Endothelial cell of umbilical vein (primary cell): ENCODE results near the gene PTK6. TPM values are rescaled to one million over a fixed set of nuclear protein-coding genes. Genes with fewer than 3 reads are reported as not detected.

Source experiments
- BruUV-seq: library from RNA; stranded (reverse); fragments of 400-500 nt; replicated peaks from 2 replicates; lab custom pipeline; 2021; lab: Mats Ljungman, UMichigan
- CTCF ChIA-PET: fragments of 300-600, 350-600 bp; sonication (Branson Sonifier 250); formaldehyde crosslinking; loops from one replicate; lab custom pipeline; 2021; ENCODE audit warnings: antibody characterized with exemption, inconsistent platforms; lab: Charles Lee
- POLR2A ChIA-PET: fragments of 300-600, 350-600 bp; sonication (Branson Sonifier 250); formaldehyde crosslinking; loops from one replicate; lab custom pipeline; 2021; ENCODE audit warnings: antibody characterized with exemption, inconsistent platforms; lab: Charles Lee
- DNase-seq: peaks from one replicate; pipeline ENCODE4 v3.0.0-alpha.2; 2011; ENCODE audit warnings: low read depth, low spot score
- FAIRE-seq: peaks from 2 replicates; lab custom pipeline; 2011; peaks lifted over from hg19 to GRCh38; lab: Jason Lieb, UNC
- H2AFZ ChIP-seq: 2 replicates; pipeline ENCODE4 v1.6.0; 2012; ENCODE audit warnings: low read depth, low read length, control low read depth, inconsistent platforms
- H3K27ac ChIP-seq: 2 replicates; pipeline ENCODE4 v1.5.1; 2011; ENCODE audit warnings: low read depth, mild to moderate bottlenecking, control low read depth, low read length, moderate library complexity; ENCODE audit not compliant: insufficient read depth
- H3K27me3 ChIP-seq, 2 experiments: 2 replicates each; pipeline versions ENCODE4 v1.6.0 to v1.6.1; 2011; ENCODE audit warnings: low read length in 2 of 2, mixed read lengths in 1 of 2; ENCODE audit not compliant: control insufficient read depth in 2 of 2, insufficient read depth in 2 of 2
- H3K36me3 ChIP-seq, 2 experiments: 2 replicates in 1 of 2; 3 replicates in 1 of 2; pipeline ENCODE4 v1.5.1; 2011; ENCODE audit warnings: low read length in 2 of 2, mild to moderate bottlenecking in 1 of 2, moderate library complexity in 1 of 2; ENCODE audit not compliant: control insufficient read depth in 2 of 2, insufficient read depth in 2 of 2; ENCODE audit errors: extremely low read depth in 1 of 2
- H3K4me1 ChIP-seq: 3 replicates; pipeline ENCODE4 v1.5.1; 2011; ENCODE audit warnings: mild to moderate bottlenecking, low read length; ENCODE audit not compliant: control insufficient read depth, insufficient read depth; ENCODE audit errors: extremely low read depth
- H3K4me2 ChIP-seq: 2 replicates; pipeline ENCODE4 v1.6.1; 2011; ENCODE audit warnings: low read length, control low read depth, mixed read lengths; ENCODE audit not compliant: insufficient read depth
- H3K4me3 ChIP-seq, 3 experiments: fragments of 200-600 bp in 1 of 3; sonication (generic), shearing (Covaris generic) in 1 of 3; replicated peaks in 1 of 3; 2 replicates each; pipeline ENCODE4 v1.5.1; 2011 to 2016; ENCODE audit warnings: control low read depth in 3 of 3, low read length in 3 of 3, mild to moderate bottlenecking in 2 of 3, inconsistent platforms in 1 of 3, low read depth in 1 of 3, moderate library complexity in 1 of 3; ENCODE audit not compliant: insufficient read depth in 1 of 3
- H3K79me2 ChIP-seq: 2 replicates; pipeline ENCODE4 v1.6.0; 2012; ENCODE audit warnings: low read length, inconsistent platforms; ENCODE audit not compliant: control insufficient read depth, insufficient read depth
- H3K9ac ChIP-seq: replicated peaks from 2 replicates; pipeline ENCODE3; 2011; ENCODE audit warnings: low read length, control low read depth; ENCODE audit not compliant: insufficient read depth; ENCODE audit errors: extremely low read depth
- H3K9me1 ChIP-seq: replicated peaks from 3 replicates; pipeline ENCODE4 v1.6.0; 2011; ENCODE audit warnings: mild to moderate bottlenecking, low read length; ENCODE audit not compliant: control insufficient read depth, insufficient read depth; ENCODE audit errors: extremely low read depth
- H3K9me3 ChIP-seq: replicated peaks from 2 replicates; pipeline ENCODE4 v1.5.1; 2012; ENCODE audit warnings: low read length, inconsistent platforms; ENCODE audit not compliant: control insufficient read depth, insufficient read depth
- H4K20me1 ChIP-seq: replicated peaks from 2 replicates; pipeline ENCODE3; 2011; ENCODE audit warnings: mild to moderate bottlenecking, low read length; ENCODE audit not compliant: control insufficient read depth, insufficient read depth; ENCODE audit errors: extremely low read depth
- EZH2 ChIP-seq: IDR thresholded peaks from 2 replicates; pipeline ENCODE4 v1.6.1; 2012; ENCODE audit warnings: borderline replicate concordance, low read depth, mild to moderate bottlenecking, moderate library complexity, low read length, inconsistent platforms; ENCODE audit not compliant: severe bottlenecking
- FOS ChIP-seq: IDR thresholded peaks from 2 replicates; pipeline ENCODE4 v1.6.1; 2011; ENCODE audit warnings: mild to moderate bottlenecking, low read length, moderate library complexity, borderline replicate concordance; ENCODE audit not compliant: insufficient read depth
- GATA2 ChIP-seq: IDR thresholded peaks from 2 replicates; pipeline ENCODE4 v1.7.0; 2011; ENCODE audit warnings: low read depth, mild to moderate bottlenecking, moderate library complexity, mixed read lengths, low read length; ENCODE audit not compliant: insufficient read length, insufficient read depth
- JUN ChIP-seq: IDR thresholded peaks from 2 replicates; pipeline ENCODE4 v1.6.1; 2011; ENCODE audit warnings: borderline replicate concordance, low read depth; ENCODE audit not compliant: insufficient read length, insufficient read depth
- MYC ChIP-seq: IDR thresholded peaks from one replicate; pipeline ENCODE4 v1.6.1; 2011; ENCODE audit warnings: mild to moderate bottlenecking, low read depth, low read length
- POLR2A ChIP-seq: IDR thresholded peaks from 2 replicates; pipeline ENCODE4 v1.6.1; 2012; ENCODE audit warnings: low read depth, mild to moderate bottlenecking, control low read depth, low read length
- POLR2AphosphoS5 ChIP-seq: IDR thresholded peaks from 2 replicates; pipeline ENCODE4 v1.6.1; 2012; ENCODE audit warnings: low read depth, mild to moderate bottlenecking, control low read depth, low read length, moderate library complexity; ENCODE audit not compliant: insufficient read depth
- dilution Hi-C: fragments of 300-500 bp; cut with MboI; formaldehyde crosslinking; loops from one replicate; pipeline ENCODE4 v1.15.0; 2019; ENCODE audit warnings: low sequenced_read_pairs; ENCODE audit not compliant: extremely low pct_ligation_motif_present
- intact Hi-C: fragments of 100-400 bp; cut with micrococcal nuclease; formaldehyde crosslinking; loops from one replicate; pipeline ENCODE4 v1.10.0; 2022
- polyA plus RNA-seq, 4 experiments: library from polyadenylated mRNA; depleted of rRNA in 3 of 4; stranded (reverse) in 3 of 4; unstranded in 1 of 4; fragments of >200 nt; gene quantifications; 2 replicates each; pipeline versions ENCODE4 v1.2.1 to v1.2.3, GENCODE V29; 2011 to 2012; ENCODE audit warnings: missing spikeins in 1 of 4
- total RNA-seq: library from RNA; stranded (reverse); gene quantifications from 2 replicates; pipeline ENCODE4 v1.2.3, GENCODE V29; 2021
- TF ChIP-seq, protein P1 (sequence below), 2 donors: IDR thresholded peaks; 1 replicate in 1 of 2; 2 replicates in 1 of 2; pipeline ENCODE4 v1.5.1; 2011; ENCODE audit warnings: low read length in 2 of 2, mild to moderate bottlenecking in 2 of 2, moderate library complexity in 2 of 2, control low read depth in 1 of 2, inconsistent platforms in 1 of 2, low read depth in 1 of 2; ENCODE audit not compliant: insufficient read depth in 1 of 2; ENCODE audit errors: extremely low read depth in 1 of 2
- TF ChIP-seq, protein P2 (sequence below): IDR thresholded peaks from 2 replicates; pipeline ENCODE4 v1.6.1; 2011; ENCODE audit not compliant: insufficient read depth, insufficient read length

PTK6 gene
- total and polyA plus RNA-seq, 2 donors (not counting 3 experiments of a cell fraction or from before 2014, with no cell fraction given), result 0.18 TPM; not detected in 1

DNA sequence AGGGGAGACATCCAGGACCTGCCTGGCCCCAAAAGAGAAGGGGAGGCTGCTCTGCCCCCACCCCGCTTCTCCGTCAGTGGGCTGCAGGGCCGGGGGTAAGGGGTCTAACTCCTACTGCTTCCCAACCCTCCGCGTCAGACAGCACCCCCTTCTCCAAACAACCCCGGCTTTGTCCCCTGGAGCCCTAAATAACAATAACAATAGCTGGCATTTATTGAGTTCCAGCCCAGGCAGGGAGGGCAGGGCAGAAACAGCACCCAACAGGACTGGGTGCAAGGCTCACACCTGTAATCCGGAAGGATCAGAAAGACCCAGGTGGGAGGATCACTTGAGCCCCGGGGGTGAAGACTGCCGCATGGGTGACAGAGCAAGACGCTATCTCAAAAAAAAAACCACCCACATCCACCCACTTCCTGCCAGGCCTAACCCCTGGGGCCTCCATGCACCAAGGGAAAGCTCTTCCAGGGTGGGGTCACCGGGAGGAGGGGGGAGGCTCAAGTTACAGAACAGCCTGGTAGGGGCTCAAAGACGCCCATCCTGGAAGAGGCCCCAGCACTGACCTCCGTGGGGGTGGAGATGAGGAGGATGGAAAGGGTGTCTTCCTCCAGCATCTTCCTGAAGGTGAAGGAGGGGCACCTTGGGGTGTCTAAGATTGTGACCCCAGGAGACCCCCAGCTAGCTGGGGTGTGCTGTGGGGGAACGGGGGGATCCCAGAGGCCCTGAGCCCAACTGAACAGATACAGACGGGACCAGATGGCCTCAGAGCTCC, 15.5 kb upstream of the PTK6 start:
- H3K4me3 ChIP-seq, result no peak overlapping the region
- H3K27ac ChIP-seq, result no peak overlapping the region
- H3K9me3 ChIP-seq, result no peaks in the 10 kb centered on the region
- dilution Hi-C loops (no loop called here), intact Hi-C loops (loop anchor here (1.0 kb wide), 1 partner anchor 75 kb away; the partner anchor contains the start of gene GMEB2)
- TF ChIP-seq MYC (no peak), JUN (no peak), FOS (no peak), POLR2AphosphoS5 (no peak), EZH2 (no peak), GATA2 (no peak), POLR2A (no peak)
- TF ChIP-seq, protein P1, sequence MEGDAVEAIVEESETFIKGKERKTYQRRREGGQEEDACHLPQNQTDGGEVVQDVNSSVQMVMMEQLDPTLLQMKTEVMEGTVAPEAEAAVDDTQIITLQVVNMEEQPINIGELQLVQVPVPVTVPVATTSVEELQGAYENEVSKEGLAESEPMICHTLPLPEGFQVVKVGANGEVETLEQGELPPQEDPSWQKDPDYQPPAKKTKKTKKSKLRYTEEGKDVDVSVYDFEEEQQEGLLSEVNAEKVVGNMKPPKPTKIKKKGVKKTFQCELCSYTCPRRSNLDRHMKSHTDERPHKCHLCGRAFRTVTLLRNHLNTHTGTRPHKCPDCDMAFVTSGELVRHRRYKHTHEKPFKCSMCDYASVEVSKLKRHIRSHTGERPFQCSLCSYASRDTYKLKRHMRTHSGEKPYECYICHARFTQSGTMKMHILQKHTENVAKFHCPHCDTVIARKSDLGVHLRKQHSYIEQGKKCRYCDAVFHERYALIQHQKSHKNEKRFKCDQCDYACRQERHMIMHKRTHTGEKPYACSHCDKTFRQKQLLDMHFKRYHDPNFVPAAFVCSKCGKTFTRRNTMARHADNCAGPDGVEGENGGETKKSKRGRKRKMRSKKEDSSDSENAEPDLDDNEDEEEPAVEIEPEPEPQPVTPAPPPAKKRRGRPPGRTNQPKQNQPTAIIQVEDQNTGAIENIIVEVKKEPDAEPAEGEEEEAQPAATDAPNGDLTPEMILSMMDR (IDR thresholded peaks at IDR 0.05; ENCODE audit: extremely low read depth in 1 of 2, insufficient read depth in 1 of 2, low read depth in 1 of 2, low read length in 2 of 2), result no peak
- TF ChIP-seq, protein P2, sequence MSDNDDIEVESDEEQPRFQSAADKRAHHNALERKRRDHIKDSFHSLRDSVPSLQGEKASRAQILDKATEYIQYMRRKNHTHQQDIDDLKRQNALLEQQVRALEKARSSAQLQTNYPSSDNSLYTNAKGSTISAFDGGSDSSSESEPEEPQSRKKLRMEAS, result no peak
- no peak for DNase-seq
- no peak overlapping the region for H2AFZ ChIP-seq
- POLR2A ChIA-PET, result interaction anchor here (0.7 kb wide), 1 partner anchor 31 kb away, joined by 3 read pairs; no protein-coding TSS in a partner anchor
- no peaks in the 10 kb centered on the region for H3K9me1 ChIP-seq
- no peaks in the 10 kb centered on the region for H3K79me2 ChIP-seq
- no peaks in the 10 kb centered on the region for H4K20me1 ChIP-seq
- FAIRE-seq, result no peak
- H3K36me3 ChIP-seq, result no peaks in the 10 kb centered on the region
- H3K4me1 ChIP-seq, result no peaks in the 10 kb centered on the region
- H3K4me2 ChIP-seq, result no peak overlapping the region
- no TSS peak for BruUV-seq
- no peaks in the 10 kb centered on the region for H3K27me3 ChIP-seq
- CTCF ChIA-PET, result interaction anchor here (1.0 to 1.1 kb wide), 2 partner anchors 15 to 21 kb away, joined by 4 to 5 read pairs; partner anchors contain the start of gene HELZ2
- H3K9ac ChIP-seq, result no peak overlapping the region
